DMS 273 treated with DMSO at 0.1 percent for 48 hours (cell line): ENCODE measurements around the gene UBA52.
"Not testable (repeated sequence)": the region's sequence is repeated elsewhere in the genome, so short reads cannot be mapped to it uniquely, and the experiment has no call there.

ENCODE experiments used
- DNase-seq: peaks from one replicate; lab custom pipeline; 2025; lab: John Stamatoyannopoulos, UW

The UBA52 gene

DNA sequence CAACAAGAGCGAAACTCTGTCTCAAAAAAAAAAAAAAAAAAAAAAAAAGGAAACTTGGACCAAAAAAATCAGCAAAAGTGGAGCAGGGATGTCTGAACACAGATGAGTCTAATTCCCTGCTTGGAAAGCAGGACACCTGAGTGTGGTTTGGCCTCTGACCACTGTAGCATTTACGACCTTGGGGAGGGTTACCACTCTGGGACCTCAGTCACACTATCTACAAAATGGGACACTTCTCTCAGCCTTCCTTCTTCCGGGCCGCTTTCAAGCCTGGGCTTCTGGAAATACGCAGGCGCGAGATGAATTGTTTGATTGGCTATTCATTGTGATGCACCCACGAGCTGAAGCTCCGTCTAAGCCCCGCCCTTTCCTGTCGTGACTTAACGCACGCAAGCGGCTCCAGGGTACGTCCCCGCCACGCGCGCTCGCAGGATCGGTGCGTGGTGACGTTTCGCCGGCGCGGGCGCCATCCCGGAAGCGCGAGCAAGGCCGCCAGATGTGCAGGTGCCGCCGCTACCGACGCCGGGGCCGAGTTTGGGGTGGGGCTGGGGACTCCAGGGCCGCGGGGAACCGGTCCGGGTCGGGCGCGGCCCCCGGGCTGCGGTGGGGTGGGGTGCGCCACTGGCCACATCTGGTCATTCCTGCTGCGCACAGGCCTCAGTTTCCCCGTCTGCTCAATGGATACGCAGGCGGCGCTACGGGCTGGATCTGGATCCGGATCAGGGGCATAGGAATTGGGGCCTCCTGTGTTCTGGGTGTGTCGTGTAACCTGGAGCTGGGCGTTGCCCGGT lies 14.1 kb upstream of the UBA52 start, which contains the start of gene KXD1:
Gene KXD1, plus strand, starts transcription at position 460 of the 791 bp plus-strand sequence. CDS start 4,187 bp downstream, outside the sequence.
- DNase-seq: peak; percentile 95

DNA sequence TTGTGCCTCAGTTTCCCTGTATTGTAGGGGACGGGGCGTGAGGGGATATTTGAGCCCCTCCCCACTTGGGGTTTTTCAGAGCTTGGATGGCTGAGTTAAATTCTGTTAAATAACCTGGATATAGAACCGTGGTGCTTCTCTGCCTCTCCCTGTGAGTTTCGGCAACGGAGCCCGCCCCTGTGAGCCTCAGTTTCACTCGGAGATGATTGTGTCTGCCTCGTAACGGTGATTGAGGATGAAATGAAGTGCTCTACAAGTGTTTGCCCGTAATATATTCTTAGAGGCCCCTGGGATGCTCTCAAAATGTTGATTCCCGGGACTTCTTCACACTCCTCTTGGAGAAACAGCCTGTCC lies 13.5 kb upstream of the UBA52 start:
- DNase-seq: no peak

DNA sequence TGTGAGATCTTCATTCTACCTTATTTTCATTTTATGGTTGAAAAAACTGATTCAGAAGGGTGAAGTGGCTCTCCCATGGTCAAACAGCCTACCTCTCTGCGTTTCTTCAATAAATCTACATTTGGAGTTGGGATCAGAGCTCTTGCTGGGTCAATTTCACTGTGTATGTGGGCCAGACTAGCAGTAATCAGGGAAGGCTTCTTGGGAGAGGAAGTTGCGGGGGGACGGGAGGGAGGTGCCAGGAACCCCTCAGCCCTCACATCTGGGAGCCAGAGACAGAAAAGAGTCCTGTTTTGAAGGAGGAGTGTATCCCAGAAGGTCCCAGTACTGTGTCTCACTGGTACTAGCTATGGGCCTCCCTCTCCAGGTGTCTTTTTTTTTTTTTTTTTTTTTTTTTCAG lies 13.1 kb upstream of the UBA52 start:
- no peak for DNase-seq

DNA sequence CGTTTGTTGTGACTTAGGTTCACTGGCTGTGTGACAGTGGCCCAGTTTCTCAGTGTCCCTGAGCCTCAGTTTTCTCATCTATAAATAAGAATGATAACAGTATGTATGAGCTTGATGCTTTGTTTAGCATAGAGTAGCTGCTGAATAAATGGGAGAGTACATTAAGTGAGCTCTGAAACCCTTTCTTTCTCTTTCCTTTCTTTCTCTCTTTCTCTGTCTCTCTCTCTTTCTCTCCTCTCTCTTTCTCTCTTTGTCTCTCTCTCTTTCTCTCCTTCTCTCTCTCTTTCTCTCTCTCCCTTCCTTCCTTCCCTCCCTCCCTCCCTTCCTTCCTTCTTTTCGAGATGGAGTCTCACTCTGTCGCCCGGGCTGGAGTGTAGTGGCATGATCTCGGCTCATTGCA lies 12.0 kb upstream of the UBA52 start:
- DNase-seq: no peak

DNA sequence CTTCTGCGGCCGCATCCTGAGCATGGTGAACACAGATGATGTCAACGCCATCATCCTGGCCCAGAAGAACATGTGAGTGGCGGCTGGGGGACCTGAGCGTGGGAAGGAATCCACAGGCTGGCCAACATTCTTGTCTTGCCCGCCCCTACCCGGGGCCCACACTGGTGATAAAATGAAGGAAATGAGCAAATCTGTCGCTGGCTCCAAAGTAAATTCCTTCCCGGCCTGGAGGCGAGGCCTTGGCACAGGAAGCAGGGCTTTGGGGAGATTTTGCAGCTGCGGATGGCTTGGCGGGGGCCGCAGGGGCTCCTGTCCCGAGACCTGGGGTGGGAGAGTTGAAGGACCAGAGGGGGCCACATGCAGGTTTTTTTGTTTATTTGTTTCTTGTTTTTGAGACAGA lies 9.6 kb upstream of the UBA52 start:
- no peak for DNase-seq

DNA sequence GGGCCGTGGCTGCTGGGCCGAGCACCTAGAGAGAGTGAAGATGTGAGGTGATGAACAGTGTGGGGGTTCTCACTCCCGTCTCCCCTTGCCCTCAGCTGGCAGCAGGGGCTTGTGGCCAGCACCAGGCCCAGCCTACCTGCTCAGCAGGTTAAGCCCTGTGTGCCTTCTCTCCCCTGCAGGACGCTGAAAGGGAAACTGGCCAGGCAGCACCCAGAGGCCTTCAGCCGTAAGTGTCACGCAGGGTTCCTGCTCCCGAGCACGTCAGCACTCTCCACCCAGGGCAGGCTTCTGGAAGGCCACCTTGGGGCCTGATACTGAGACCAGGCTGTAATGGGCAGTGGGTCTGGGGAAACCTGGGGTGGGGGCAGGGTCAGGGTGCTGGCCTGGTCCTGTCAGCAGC lies 4.7 kb upstream of the UBA52 start:
- DNase-seq: no peak

DNA sequence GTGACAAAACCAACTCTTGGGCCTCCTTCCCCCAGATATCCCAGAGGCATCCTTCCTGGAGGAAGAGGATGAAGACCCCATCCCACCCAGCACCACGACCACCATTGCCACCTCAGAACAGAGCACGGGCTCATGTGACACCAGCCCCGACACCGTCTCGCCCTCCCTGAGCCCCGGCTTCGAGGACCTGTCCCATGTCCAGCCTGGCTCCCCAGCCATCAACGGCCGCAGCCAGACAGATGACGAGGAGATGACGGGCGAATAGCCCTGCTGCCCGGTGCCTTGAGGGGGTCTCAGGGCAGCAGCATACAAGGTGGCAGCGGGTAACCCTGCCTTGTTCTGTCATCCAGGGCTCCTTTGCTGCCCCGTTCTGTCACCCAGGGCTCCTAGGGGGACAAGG lies 3.3 kb upstream of the UBA52 start:
- DNase-seq: no peak

DNA sequence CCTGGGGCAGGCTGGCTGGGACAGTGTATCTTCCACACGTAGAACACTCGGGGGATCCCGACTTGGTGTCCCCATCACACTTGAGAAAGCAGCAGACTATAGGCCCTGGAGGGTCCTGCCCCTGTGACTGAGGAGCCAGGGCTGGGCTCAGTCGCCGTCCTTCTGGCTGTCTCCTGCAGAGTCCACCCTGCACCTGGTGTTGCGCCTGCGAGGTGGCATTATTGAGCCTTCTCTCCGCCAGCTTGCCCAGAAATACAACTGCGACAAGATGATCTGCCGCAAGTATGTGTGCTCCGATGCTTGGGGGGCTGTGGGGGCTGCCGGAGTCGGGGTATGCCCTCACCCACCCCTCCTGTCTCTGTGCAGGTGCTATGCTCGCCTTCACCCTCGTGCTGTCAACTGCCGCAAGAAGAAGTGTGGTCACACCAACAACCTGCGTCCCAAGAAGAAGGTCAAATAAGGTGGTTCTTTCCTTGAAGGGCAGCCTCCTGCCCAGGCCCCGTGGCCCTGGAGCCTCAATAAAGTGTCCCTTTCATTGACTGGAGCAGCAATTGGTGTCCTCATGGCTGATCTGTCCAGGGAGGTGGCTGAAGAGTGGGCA lies 3.1 kb downstream of the UBA52 start:
- no peak for DNase-seq

DNA sequence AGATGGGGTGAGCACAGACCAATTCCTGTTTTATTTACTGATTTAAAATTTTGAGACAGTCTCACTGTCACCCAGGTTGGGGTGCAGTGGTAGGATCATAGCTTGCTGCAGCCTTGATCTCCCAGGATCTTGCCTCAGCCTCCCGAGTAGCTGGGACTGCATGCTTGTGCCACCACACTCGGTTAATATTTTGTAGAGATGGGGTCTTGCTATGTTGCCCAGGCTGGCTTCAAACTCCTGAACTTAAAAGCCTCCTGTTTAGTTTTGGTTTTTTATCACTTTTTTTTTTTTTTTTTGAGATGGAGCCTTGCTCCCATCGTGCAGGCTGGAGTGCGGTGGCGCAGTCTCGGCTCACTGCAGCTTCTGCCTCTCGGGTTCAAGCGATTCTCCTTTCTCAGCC lies 4.7 kb downstream of the UBA52 start:
- DNase-seq: no peak

DNA sequence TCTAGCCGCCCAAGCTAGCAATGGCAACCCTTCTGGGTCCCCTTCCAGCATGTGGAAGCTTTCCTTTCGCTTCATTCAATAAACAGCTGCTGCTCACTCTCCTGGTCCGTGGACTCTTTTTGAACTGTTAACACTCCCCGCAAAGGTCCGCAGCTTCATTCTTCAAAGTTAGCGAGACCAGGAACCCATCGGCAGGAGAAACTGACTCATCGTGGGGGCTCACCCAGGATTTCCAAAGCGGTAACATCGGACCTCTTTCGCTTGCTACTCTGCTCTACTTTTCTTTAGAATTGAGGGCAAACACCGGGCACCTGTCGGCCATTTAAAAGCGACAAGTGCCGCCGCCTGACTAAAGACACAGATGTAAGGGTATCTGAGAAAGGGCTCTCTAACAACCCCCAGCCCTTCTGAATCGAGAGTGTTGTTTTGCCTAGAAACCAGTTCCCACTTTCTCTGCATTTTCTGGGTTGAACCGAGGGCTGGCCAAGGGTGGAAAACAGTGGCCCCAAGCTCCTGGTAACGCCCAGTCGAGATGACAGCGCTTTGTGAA lies 5.8 kb downstream of the UBA52 start:
- no peak for DNase-seq

DNA sequence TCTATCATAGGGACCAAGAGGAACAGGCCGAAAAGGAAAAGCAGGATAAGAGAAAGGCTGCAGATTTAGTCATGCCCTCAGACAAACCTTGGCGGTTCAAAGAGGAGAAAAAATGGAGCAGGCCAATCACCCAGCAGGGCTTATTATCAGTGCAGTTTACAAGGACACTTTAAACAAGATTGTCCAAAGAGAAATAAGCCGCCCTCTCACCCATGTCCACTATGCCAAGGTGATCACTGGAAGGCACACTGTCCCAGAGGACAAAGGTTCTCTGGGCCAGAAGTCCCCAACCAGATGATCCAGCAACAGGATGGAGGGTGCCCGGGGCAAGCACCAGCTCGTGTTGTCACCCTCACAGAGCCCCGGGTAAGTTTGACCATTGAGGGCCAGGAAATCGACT lies 8.7 kb downstream of the UBA52 start:
- no peak for DNase-seq

DNA sequence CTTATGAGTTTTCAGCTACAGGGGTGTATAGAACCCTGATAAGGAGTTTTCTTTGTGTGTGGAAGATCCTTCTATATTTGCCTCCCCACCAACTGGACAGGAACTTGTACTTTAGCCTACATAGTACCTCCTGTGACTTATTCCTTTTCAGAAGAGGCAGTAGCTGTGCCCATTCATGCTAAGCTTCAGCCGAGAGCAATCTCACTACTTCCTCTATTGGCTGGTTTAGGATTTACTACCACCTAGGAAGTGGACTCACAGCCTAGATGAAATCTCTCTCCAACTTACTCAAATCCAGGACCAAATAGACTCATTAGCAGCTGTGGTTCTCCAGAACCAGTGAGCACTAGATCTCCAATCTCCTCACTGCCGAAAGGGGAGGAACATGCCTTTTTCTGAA lies 14.6 kb downstream of the UBA52 start:
- no peak for DNase-seq

DNA sequence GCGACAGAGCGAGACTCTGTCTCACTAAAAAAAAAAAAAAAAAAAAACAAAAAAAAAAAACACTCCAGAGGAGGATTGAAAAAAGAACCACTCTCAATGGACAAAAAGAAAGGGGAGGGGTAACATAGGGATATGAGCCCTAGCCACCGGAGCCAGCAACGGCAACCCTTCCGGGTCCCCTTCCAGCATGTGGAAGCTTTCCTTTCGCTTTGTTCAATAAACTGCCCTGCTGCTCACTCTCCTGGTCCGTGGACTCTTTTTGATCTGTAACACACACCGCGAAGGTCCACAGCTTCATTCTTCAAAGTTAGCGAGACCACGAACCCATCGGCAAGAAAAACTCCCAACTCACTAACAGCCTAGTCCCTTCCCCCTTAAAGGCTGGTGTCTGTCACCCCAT lies 15.9 kb downstream of the UBA52 start:
- no peak for DNase-seq

DNA sequence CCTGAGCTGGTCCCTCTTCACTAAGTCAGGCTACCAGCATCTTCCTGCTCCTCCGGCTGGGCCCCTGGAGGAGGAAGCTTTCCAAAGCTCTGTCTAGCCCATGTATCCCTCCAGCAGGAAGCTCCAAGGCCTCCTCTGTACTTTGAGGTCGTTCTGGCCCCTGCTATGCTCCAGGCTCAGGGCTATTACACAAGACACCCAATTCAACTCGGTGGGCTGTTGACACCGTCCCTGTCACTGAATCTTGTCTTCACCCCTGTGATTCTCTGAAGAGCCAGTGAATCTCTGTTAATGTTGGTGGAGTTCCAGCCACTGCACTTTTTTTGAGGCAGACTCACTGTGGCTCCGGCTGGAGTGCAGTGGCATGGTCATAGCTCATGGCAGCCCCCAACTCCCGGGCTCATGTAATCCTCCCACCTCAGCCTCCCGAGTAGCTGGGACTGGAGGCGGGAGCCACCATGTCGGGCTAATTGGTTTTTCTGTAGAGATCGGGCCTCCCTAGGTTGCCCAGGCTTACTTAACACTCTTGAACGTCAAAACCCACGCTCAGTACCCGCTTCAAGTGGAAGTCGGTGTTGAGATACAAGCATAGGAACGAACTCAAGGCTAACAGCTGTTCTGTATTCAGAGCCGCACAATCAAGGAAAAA lies 16.4 kb downstream of the UBA52 start:
- no peak for DNase-seq

DNA sequence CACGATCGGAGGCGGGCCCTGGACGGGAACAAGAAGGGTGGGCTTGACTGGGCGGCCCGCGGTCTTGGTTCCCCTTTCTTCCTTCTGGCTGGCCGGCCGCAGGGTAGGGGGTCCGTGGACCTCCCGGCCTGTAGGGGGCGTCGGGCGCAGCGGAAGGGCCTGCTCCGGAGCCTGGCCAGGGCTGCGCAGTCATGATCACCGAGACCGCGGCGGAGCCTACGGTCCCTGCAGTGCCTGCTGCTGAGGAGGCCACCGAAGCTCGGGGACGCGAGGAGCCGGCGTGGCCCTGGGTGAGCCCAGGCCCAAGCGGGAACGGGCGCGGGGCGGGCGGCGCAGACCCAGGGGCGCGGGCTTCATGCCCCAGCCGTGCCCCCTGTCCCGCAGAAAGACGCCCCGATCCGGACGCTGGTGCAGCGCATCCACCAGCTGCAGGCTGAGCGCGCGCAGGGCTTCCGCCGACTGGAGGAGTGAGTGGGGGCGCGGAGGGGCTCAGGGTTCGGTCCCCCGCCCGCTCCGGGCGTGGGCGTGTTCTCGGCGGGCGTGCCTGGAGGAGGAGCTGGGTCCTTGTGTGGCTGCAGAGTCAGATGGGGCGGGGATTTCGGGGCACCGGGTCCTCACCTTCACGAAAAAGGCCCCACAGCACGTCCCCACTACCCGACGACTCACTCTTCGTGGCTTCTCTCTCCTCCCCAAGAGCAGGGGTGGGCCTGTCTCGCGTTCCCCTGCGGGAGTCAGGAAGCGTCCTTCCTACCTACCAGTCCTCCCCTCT lies 17.1 kb downstream of the UBA52 start, which contains the start of gene REX1BD:
Gene REX1BD, plus strand, starts transcription at position 188 of the 769 bp plus-strand sequence. Its CDS starts 4 bp downstream, at position 192.
- peak; percentile 48 for DNase-seq

DNA sequence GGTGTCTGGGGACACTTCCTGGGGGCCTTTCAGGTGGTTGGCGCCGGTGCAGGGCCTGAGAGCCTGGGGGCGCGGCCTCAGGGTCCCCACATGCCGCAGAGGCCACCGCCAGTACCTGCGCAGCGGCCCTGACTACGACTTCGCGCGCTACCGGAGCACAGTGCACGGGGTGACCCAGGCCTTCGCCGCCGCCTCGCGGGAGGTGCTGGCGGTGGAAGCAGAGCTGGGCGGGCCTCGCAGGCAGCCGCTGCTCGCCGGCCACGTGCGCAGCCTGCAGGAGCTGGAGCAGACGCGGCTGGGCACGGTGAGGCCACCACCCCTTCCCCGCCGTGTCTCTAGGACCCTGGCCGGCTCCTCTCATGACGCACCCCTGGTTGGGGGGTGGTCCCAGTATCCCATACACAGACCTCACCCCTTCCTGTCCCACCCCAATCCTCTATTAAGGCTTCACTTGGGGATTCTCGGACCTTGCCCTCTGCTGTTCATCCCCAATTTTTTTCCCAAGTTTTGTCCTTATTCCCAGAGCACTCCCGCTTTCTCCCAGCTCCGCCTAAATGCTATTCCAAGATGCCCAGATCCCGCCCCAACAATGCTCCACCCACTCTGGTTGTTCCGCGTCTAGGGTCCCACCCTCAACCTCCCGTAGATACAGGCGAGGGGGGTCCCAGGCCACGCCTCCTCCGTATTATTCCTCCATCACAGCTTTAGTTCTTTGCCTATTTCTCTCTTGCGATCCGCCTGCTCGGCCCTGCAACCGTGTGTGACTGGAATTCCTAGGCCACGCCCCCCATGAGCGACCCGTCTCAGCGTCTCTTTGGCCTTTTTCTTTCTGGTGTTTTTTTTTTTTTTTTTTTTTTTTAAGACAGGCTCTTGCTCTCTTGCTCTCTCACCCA lies 18.0 kb downstream of the UBA52 start:
- peak; percentile 43 for DNase-seq

DNA sequence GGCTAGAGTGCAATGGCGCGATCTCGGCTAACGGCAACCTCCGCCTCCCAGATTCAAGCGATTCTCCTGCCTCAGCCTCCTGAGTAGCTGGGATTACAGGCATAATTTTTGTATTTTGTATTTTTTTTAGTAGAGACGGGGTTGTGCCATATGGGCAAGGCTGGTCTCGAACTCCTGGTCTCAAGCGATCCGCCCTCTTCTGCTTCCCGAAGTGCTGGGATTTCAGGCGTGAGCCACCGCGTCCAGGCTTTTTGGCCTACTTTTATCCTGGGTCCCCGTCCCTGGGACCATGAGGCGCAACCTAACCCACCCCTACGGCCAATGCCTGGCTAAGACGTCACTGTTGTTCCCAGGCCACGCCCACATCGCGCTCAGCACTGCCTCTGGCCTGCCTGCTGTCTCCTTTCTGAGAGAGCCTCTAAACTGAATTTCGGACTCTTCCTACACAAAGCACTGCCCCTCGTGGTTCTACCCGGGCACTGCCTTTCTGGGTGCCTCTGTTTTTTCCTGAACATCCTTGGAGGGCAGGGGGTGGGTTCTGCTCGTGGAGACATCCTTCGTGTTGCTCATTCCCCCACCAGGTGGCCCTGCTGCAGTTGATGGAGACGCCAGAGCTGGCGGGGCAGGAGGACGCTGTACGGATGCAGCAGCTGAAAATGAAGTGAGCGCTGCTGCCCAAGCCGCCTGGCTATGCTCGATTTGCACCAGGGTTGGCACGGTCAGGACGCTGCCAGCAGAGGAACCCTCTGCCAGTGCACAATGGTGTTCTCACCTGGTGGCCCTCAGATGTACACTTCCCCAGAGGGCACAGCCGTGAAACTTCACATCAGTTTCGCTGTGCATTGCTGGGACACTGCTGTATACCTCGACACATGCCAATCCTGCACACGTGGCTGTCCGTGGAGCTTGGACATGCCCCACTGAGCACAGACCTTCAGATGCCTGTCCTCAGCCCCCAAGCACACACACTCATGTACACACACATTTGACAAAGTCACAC lies 18.9 kb downstream of the UBA52 start:
- no peak for DNase-seq

DNA sequence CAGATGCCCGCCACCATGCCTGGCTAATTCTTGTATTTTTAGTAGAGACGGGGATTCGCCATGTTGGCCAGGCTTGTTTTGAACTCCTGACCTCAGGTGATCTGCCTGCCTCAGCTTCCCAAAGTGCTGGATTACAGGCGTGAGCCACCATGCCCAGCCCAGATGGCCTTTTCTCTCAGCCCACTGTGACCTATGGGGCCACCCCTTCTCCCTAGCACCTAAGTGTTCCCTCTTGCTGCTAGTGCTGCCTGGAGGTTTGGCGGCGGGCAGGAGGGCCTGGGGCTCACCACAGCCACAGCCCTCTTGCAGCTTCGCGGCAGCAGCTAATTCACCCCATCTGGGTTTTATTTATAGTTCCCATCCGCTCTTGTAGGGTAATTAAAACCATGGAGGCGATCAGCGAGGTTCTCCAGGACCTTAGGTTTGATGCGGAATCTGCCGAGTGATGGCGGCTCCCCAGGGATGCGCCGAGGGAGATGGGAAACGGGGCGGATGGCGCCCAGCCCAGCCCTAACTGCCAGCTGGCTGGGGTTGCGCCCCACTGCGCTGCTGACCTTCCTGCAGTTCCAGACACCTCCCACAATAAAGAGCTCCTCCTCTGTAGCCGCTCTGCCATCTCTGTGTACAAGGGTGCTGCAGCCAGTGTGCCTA lies 20.2 kb downstream of the UBA52 start:
- DNase-seq: no peak

DNA sequence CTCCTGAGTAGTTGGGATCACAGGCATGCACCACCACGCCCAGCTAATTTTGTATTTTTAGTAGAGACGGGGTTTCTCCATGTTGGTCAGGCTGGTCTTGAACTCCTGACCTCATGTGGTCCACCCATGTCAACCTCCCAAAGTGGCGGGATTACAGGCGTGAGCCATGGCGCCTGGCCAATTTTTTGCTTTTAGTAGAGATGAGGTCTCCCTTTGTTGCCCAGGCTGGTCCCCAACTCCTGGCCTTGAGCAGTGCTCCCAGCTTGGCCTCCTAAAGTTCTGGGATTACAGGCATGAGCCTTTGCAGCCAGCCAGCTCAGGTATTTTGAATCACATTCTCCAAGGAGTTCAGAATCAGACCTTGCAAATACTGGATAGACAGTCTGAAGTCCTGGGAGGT lies 21.1 kb downstream of the UBA52 start:
- not testable (repeated sequence) for DNase-seq
